ENCODE measurements around the gene CACNG7.

GRCh38 chr19:53982611-53983010 is 73.5 kb downstream of the CACNG7 start:
- no peak for TF ChIP-seq CTCF (IDR thresholded peaks at IDR 0.05)
- TF ChIP-seq POLR2A (IDR thresholded peaks at IDR 0.05): no peak

Data from esophagus squamous epithelium (tissue), 4 donors.